GM12873 (cell line): ENCODE results near the gene IPO11.
A peak's percentile ranks its signal among the peaks of the same experiment; 100 is the strongest.

Experiments used
- TF ChIP-seq, protein P1 (sequence below): IDR thresholded peaks from 2 replicates; pipeline ENCODE4 v1.5.1; 2012; ENCODE audit warnings: low read depth, mild to moderate bottlenecking, moderate library complexity, low read length, control low read depth; ENCODE audit not compliant: insufficient read depth; ENCODE audit errors: missing control alignments

The IPO11 gene

DNA sequence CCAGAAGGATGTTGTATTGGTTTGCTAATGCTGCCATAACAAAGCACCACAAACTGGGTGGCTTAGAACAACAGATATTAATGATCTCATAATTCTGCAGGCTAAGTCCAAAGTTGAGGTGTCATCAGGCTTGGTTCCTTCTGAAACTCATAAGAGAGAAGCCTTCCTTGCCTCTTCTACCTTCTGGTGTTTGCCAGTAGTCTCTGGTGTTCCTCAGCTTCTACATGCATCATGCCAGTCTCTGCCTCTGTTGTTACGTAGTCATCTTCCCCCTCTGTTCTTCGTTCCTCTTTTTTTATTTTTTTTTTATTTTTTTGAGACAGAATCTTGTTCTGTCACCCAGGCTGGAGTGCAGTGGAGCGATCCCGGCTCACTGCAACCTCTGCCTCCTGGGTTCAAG, 227.9 kb downstream of the IPO11 start:
- TF ChIP-seq, protein P1, sequence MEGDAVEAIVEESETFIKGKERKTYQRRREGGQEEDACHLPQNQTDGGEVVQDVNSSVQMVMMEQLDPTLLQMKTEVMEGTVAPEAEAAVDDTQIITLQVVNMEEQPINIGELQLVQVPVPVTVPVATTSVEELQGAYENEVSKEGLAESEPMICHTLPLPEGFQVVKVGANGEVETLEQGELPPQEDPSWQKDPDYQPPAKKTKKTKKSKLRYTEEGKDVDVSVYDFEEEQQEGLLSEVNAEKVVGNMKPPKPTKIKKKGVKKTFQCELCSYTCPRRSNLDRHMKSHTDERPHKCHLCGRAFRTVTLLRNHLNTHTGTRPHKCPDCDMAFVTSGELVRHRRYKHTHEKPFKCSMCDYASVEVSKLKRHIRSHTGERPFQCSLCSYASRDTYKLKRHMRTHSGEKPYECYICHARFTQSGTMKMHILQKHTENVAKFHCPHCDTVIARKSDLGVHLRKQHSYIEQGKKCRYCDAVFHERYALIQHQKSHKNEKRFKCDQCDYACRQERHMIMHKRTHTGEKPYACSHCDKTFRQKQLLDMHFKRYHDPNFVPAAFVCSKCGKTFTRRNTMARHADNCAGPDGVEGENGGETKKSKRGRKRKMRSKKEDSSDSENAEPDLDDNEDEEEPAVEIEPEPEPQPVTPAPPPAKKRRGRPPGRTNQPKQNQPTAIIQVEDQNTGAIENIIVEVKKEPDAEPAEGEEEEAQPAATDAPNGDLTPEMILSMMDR: no peak

DNA sequence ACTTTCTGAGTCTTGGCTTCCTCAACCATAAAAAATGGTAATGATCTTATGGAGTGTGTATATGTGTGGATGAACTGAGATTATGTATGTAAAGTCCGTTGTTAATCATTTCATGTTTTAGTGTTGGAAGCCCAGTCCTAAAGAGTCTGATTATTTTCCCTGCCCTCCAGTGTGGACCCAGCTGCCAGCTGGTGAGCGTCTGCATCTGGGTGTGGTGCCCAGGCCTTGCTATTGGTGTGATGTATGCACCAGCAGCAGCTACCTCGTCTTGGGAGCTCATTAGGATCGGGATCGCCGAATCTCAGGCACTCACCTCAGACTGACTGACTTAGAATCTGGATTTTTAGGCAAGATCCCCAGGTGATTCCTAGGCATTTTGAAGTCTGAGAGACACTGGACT, 229.9 kb downstream of the IPO11 start:
- TF ChIP-seq, protein P1: no peak

DNA sequence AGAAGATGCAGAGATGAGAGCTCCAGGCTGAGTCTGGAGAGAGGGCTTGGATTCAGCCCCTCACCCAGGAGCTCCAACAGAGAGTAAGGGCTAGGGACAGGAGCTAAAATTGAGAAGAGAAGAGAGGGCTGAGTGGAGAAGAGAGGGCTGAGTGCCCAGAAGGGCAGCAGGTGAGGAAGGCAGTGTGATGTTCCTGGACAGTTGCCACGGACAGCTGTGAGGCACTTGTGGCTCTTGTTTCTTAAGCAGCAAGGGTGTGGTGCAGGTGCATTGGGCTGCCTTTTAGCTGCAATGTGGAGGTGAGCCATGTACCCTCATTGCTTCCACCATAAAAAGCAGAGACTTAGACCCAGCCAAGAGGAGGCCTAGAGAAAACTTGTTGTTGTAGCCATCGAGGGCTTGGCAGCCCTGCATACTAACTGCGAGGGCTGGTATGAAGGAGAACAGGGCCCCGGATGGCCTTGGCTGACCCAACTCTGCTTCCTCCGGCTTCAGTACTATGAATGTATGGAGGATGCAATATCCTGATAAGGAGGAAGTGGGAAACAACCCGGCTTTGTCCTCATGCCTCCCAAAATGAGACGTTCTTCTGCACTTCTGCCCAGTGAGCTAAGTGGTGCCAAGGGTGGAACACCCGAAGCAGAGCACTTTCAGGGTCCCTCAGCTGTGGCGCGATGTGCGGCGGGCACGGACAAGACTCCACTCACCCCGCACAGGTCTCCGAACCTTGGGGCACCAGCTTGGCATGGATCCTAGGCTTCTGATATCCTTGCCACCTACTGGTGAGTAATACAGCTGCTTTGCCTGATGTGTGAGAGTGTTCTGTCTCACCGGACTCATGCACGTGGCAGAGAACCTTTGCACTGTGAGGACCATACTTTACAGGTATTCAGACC, 231.2 kb downstream of the IPO11 start:
- TF ChIP-seq, protein P1: peak; percentile 16

DNA sequence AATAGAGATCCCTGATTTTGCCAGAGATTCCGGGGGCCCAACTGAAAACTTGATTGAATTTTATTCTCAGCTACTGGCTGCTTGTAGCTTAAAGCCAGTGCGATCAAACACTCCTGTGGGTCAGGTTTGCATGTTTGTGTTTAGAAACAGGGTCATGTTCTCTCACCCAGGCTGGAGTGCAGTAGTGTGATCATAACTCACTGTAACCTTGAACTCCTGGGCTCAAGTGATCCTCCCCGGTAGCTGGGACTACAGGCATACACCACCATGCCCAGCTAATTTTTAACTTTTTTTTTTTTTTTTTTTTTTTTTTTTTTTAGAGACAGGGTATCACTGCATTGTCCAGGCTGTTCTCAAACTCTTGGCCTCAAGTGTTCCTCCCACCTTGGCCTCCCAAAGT, 232.7 kb downstream of the IPO11 start:
- TF ChIP-seq, protein P1: no peak

DNA sequence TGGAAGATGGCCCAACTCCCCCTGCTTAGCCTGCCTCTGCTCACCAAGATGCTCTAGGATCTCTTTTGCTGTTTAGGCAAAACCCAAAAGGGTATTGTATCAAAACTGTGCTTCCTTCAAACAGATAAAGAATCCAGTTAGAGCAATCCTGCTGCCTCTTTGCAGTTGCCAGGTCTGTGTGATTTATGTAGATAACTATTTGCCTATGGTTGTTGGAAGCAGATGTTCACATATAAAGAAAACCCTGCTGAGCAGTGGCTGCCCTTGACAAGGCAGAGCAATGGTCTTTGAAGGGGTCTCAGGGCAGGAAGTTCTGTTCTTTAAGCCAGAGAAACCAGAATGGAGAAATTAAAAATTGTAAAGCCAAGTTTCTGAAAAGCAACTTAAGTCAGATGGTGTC, 234.7 kb downstream of the IPO11 start:
- TF ChIP-seq, protein P1: no peak

DNA sequence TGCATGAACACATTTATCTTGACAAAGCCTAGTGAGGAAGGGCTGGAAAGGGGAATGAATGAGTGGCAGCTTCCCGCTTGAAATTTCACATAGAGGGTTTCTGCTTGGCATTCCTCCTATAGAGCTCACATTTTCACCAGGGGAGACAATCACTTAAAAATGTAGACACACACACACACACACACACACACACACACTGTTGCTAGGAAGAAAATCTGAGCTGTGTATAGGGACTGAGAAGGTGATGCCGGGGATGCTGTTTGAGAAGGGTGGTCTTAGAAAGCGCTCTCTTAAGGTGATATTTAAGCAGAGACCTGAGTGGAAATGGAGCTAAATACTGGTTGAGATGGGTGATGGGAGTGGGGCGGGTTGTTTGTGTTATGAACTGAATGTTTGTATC, 236.5 kb downstream of the IPO11 start:
- TF ChIP-seq, protein P1: no peak

DNA sequence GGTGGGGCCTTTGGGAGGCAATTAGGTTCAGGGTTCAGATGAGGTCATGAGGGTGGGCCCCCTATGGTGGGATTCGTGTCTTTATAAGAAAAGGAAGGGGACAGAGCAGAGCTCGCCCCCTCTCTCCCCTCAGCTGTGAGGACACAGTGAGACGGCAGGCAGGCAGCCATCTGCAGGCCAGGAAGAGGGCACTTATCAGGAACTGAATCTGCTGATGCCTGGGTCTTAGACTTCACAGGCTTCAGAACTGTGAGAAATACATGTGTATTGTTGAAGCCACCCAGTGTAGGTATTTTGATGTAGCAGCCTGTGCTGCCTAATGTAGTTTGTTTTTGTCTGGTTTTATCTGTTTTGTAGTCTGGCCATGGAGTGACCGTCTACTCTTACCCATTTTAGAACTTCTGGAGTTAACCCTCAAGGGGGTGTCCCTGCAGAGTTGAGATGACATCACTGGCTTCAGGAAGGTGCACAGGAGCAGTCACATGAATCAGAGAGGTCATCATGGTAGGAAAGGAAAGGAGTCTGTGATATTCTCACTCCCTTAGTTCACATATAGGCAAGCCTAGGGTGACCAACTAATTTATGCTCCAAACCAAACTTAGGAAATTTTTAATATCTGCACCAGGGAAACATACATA, 237.0 kb downstream of the IPO11 start:
- TF ChIP-seq, protein P1: no peak
